Neural cell (in vitro differentiated cells): ENCODE results near the gene ASPSCR1.

Experiments used
- CTCF ChIP-seq: fragments of 450-650 bp; IDR thresholded peaks from 2 replicates; pipeline ENCODE4 v1.5.1; 2014; ENCODE audit warnings: antibody characterized with exemption, mild to moderate bottlenecking, moderate library complexity; ENCODE audit not compliant: poor library complexity, severe bottlenecking
- EP300 ChIP-seq: fragments of 450-650 bp; conservative IDR thresholded peaks from 2 replicates; pipeline ENCODE4 v1.6.1; 2014; ENCODE audit warnings: antibody characterized with exemption, mild to moderate bottlenecking, moderate library complexity; ENCODE audit not compliant: poor library complexity, severe bottlenecking
- MXI1 ChIP-seq: fragments of 450-650 bp; conservative IDR thresholded peaks from 2 replicates; pipeline ENCODE4 v1.6.1; 2014; ENCODE audit warnings: antibody characterized with exemption, mild to moderate bottlenecking; ENCODE audit not compliant: poor library complexity, severe bottlenecking
- POLR2AphosphoS5 ChIP-seq: IDR thresholded peaks from 2 replicates; pipeline ENCODE4 v1.6.1; 2012
- RAD21 ChIP-seq: fragments of 450-650 bp; conservative IDR thresholded peaks from 2 replicates; pipeline ENCODE4 v1.6.1; 2014; ENCODE audit warnings: antibody characterized with exemption, mild to moderate bottlenecking, moderate library complexity
- REST ChIP-seq: IDR thresholded peaks from 2 replicates; pipeline ENCODE4 v1.6.1; 2012; ENCODE audit warnings: borderline replicate concordance
- SMC3 ChIP-seq: fragments of 450-650 bp; conservative IDR thresholded peaks from 2 replicates; pipeline ENCODE4 v1.6.1; 2014; ENCODE audit warnings: antibody characterized with exemption, mild to moderate bottlenecking, moderate library complexity; ENCODE audit not compliant: poor library complexity
- TAF1 ChIP-seq: IDR thresholded peaks from 2 replicates; pipeline ENCODE4 v1.6.1; 2012; ENCODE audit warnings: low read depth

DNA sequence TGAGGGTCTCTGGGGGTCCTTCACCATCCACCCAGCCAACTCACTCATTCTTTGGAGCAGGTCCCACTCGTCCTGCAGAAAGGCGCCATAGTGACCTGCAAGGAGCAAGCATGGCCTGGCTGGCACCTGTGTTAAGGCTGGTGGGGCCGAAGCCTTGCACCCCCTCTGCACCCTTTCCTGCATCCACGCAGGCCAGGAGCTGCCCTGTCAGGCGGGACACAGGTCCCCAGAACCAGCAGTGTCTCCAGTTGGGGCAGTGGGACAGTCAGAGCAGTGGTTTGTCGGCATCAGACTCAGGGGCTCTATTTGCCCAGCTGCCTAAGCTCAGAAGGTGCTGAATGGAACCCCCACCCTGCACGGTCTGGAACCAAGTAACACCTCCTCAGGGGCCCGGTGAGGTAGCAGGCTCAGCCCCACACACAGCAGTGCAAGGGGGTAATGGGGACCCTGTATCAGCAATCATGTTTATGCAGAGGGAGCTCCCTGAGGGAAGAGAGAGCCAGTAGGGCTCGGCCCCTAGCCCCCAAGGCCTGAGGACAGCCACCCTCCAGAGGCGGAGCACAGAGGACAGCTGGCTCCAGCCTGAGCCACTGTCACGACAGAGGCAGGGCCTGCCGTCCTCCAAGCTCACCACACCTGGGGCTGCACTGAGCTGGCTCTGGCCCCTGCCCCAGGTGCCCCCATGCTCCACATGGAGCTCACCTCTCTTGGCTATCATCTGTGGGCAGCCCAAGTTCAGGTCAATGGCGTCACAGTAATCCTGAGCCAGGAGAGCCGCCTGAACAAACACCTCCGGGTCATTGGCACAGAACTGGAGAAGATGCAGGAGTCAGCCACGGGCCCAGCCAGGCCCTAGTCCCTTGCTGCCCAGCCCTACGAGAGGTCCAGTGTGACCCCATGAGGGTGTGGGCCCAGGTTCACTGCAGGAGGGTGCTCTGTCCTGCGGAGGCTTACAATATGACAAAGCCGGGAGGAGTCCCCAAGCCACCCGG, 86.3 kb downstream of the ASPSCR1 start:
- TF ChIP-seq CTCF (no peak), EP300 (no peak), RAD21 (no peak), REST (no peak), MXI1 (no peak), POLR2AphosphoS5 (no peak), SMC3 (no peak), TAF1 (no peak)
